PC-3 (cell line): ENCODE results near the gene SDS. TPM values are rescaled to one million over a fixed set of nuclear protein-coding genes. Genes with fewer than 3 reads are reported as not detected.

ENCODE experiments used
- ATAC-seq: fragments of 200-7000 bp; cut with Tn5 transposase; 2 replicates; pipeline ENCODE4 v1.9.1; 2020; ENCODE audit warnings: mild to moderate bottlenecking, moderate library complexity
- BruUV-seq: library from RNA; stranded (reverse); fragments of 400-500 nt; replicated peaks from 2 replicates; lab custom pipeline; 2021; lab: Mats Ljungman, UMichigan
- CTCF ChIA-PET: fragments of 300-600 bp; sonication (Branson Sonifier 250); formaldehyde crosslinking; loops from one replicate; lab custom pipeline; 2022; ENCODE audit warnings: antibody characterized with exemption; lab: Charles Lee
- POLR2A ChIA-PET: fragments of 300-600 bp; sonication (Branson Sonifier 250); formaldehyde crosslinking; loops from one replicate; lab custom pipeline; 2022; ENCODE audit warnings: antibody characterized with exemption; ENCODE audit not compliant: unreplicated experiment; lab: Charles Lee
- DNase-seq: peaks from one replicate; pipeline ENCODE4 v3.0.0-alpha.2; 2015
- H2AFZ ChIP-seq: fragments of 300-600 bp; sonication (generic); 2 replicates; pipeline ENCODE4 v1.6.0; 2016; ENCODE audit warnings: antibody characterized with exemption, low read length
- H3F3A ChIP-seq: fragments of 300-600 bp; sonication (generic); one replicate; pipeline ENCODE4 v1.6.0; 2017; ENCODE audit warnings: antibody characterized with exemption, low read length, control low read depth, mild to moderate bottlenecking; ENCODE audit not compliant: unreplicated experiment
- H3K27ac ChIP-seq: fragments of 300-600 bp; sonication (generic); 2 replicates; pipeline ENCODE4 v1.5.1; 2016; ENCODE audit warnings: mild to moderate bottlenecking, low read length
- H3K27me3 ChIP-seq: fragments of 300-600 bp; sonication (generic); 2 replicates; pipeline ENCODE4 v1.6.1; 2016; ENCODE audit warnings: low read length, mixed read lengths
- H3K36me3 ChIP-seq: fragments of 300-600 bp; sonication (generic); 2 replicates; pipeline ENCODE4 v1.6.1; 2016; ENCODE audit warnings: low read depth, mixed run types, low read length, mixed read lengths
- H3K4me1 ChIP-seq: fragments of 300-600 bp; sonication (generic); 2 replicates; pipeline ENCODE4 v1.5.1; 2016; ENCODE audit warnings: low read length; ENCODE audit not compliant: insufficient read depth
- H3K4me2 ChIP-seq: fragments of 300-600 bp; sonication (generic); 2 replicates; pipeline ENCODE4 v1.6.0; 2016; ENCODE audit warnings: low read length
- H3K4me3 ChIP-seq: fragments of 300-600 bp; sonication (generic); 2 replicates; pipeline ENCODE4 v1.5.1; 2016; ENCODE audit warnings: mild to moderate bottlenecking, low read length, mixed read lengths
- H3K79me2 ChIP-seq: fragments of 300-600 bp; sonication (generic); 2 replicates; pipeline ENCODE4 v1.6.1; 2017; ENCODE audit warnings: low read length, mixed read lengths
- H3K9ac ChIP-seq: fragments of 300-600 bp; sonication (generic); 2 replicates; pipeline ENCODE4 v1.6.0; 2016; ENCODE audit warnings: mild to moderate bottlenecking, low read length
- H3K9me2 ChIP-seq: fragments of 300-600 bp; sonication (generic); replicated peaks from 2 replicates; pipeline ENCODE4 v1.6.1; 2016; ENCODE audit warnings: mixed run types, low read length, mixed read lengths
- H3K9me3 ChIP-seq: fragments of 300-600 bp; sonication (generic); 2 replicates; pipeline ENCODE4 v1.6.1; 2016; ENCODE audit warnings: low read length, mixed read lengths
- H4K20me1 ChIP-seq: fragments of 300-600 bp; sonication (generic); 2 replicates; pipeline ENCODE4 v1.6.1; 2016; ENCODE audit warnings: low read length, mixed read lengths
- CTCF ChIP-seq: fragments of 300-600 bp; sonication (generic); conservative IDR thresholded peaks from 2 replicates; pipeline ENCODE4 v1.5.1; 2017; ENCODE audit warnings: antibody characterized with exemption, low read depth, mild to moderate bottlenecking, low read length
- EZH2 ChIP-seq: fragments of 300-600 bp; sonication (generic); IDR thresholded peaks from one replicate; pipeline ENCODE4 v1.6.1; 2017; ENCODE audit warnings: antibody characterized with exemption, mild to moderate bottlenecking, low read length; ENCODE audit not compliant: unreplicated experiment
- EZH2phosphoT487 ChIP-seq: fragments of 300-600 bp; sonication (generic); IDR thresholded peaks from 2 replicates; pipeline ENCODE4 v1.6.1; 2018; ENCODE audit warnings: mild to moderate bottlenecking, antibody characterized with exemption, low read length, borderline replicate concordance
- intact Hi-C: fragments of 100-400 bp; cut with micrococcal nuclease; formaldehyde crosslinking; loops from 2 replicates; pipeline ENCODE4 v1.9.0; 2023
- total RNA-seq: library from RNA; depleted of rRNA; stranded (reverse); fragments of >200 nt; gene quantifications from 2 replicates; pipeline ENCODE4 v1.2.3, GENCODE V29; 2014

SDS gene
- total RNA-seq, 1 experiment from 2014 or later, result not detected

DNA sequence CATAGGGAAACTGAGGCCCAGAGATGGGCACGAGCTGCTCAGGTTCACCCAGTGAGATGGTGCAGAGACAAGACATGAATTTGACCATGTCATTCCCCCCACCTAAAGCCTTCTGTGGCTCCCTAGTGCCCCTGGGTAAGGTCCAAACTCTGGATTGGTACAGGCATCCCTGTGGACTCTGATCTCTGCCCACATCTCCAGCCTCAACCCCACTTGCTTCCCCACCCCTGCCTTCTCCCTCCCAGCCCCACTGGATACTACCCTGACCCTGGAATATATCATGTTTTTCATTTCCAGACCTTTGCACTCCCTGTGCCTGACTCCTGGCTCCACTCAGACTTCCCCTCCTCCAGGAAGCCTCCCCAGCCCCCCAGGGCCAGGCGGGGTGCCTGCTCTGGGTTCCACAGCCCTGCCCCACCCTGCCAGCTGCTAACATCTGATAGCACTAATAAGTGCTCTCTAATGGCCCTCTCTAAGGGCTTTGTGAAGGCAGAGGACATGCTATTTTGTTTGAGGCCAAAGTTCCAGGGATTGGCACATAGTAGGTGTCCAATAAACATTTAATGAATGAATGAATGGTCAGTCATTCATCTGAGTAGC lies 17.4 kb upstream of the SDS start:
- H3K27ac ChIP-seq, result no peak overlapping the region
- CTCF ChIA-PET, result no interaction called here
- H4K20me1 ChIP-seq, result no peaks in the 10 kb centered on the region
- H3K4me1 ChIP-seq, result peaks cover 22% of the 10 kb centered on the region
- no peaks in the 10 kb centered on the region for H3K36me3 ChIP-seq
- H3K27me3 ChIP-seq, result no peaks in the 10 kb centered on the region
- H3K4me2 ChIP-seq, result no peak overlapping the region
- no peaks in the 10 kb centered on the region for H3F3A ChIP-seq
- no peak overlapping the region for H2AFZ ChIP-seq
- H3K9me2 ChIP-seq, result no peaks in the 10 kb centered on the region
- H3K4me3 ChIP-seq, result no peak overlapping the region
- no TSS peak for BruUV-seq
- ATAC-seq (no peak), DNase-seq (no peak)
- peaks cover 15% of the 10 kb centered on the region for H3K79me2 ChIP-seq
- no peaks in the 10 kb centered on the region for H3K9me3 ChIP-seq
- no peak for TF ChIP-seq CTCF
- TF ChIP-seq EZH2, result no peak
- no peak for TF ChIP-seq EZH2phosphoT487
- H3K9ac ChIP-seq, result no peak overlapping the region
- POLR2A ChIA-PET, result no interaction called here
- intact Hi-C loops, result loop anchor here (5.0 kb wide), 1 partner anchor 229 kb away; no protein-coding TSS in a partner anchor

- Histone ChIP-seq H3K27ac (no peak overlapping the region), H3K9ac (no peak overlapping the region), H3K9me3 (no peaks in the 10 kb centered on the region), H3K4me1 (peaks cover 19% of the 10 kb centered on the region), H3F3A (no peaks in the 10 kb centered on the region), H3K4me3 (no peak overlapping the region), H4K20me1 (no peaks in the 10 kb centered on the region), H3K27me3 (no peaks in the 10 kb centered on the region), H2AFZ (no peak overlapping the region), H3K9me2 (no peaks in the 10 kb centered on the region), H3K4me2 (no peak overlapping the region), H3K36me3 (no peaks in the 10 kb centered on the region), H3K79me2 (peaks cover 11% of the 10 kb centered on the region)
- BruUV-seq, result no TSS peak
- intact Hi-C loops, result no loop called here
- ChIA-PET CTCF (no interaction called here), POLR2A (no interaction called here)
- ATAC-seq, result no peak
- no peak for DNase-seq
- no peak for TF ChIP-seq EZH2
Observed at GRCh38 chr12:113418213-113418879, 14.7 kb upstream of the SDS start.

- no peak overlapping the region for H3K4me2 ChIP-seq
- CTCF ChIA-PET, result interaction anchor here (0.5 kb wide), 1 partner anchor 219 kb away, joined by 5 read pairs; no protein-coding TSS in a partner anchor
Observed at GRCh38 chr12:113416091-113416754, 12.5 kb upstream of the SDS start.

More at GRCh38 chr12:113416091-113416754, 12.5 kb upstream of the SDS start:
- Histone ChIP-seq H3F3A (no peaks in the 10 kb centered on the region), H3K9ac (no peak overlapping the region), H3K9me3 (no peaks in the 10 kb centered on the region), H3K27me3 (no peaks in the 10 kb centered on the region), H3K79me2 (no peaks in the 10 kb centered on the region), H4K20me1 (no peaks in the 10 kb centered on the region), H2AFZ (no peak overlapping the region), H3K4me3 (no peak overlapping the region), H3K27ac (no peak overlapping the region), H3K36me3 (no peaks in the 10 kb centered on the region), H3K9me2 (no peaks in the 10 kb centered on the region), H3K4me1 (peaks cover under 1% of the 10 kb centered on the region; the same call in 1 of the 2 replicates)
- ATAC-seq (peak; percentile 65), DNase-seq (peak; percentile 23)
- TF ChIP-seq EZH2phosphoT487, result no peak
- no peak for TF ChIP-seq EZH2
- TF ChIP-seq CTCF, result no peak
- POLR2A ChIA-PET, result interaction anchor here (0.5 kb wide), 1 partner anchor 196 kb away, joined by 3 read pairs; no protein-coding TSS in a partner anchor
- intact Hi-C loops, result no loop called here
- no TSS peak for BruUV-seq
